H9 (cell line): ENCODE data around the gene KCNH4. TPM values are rescaled to one million over a fixed set of nuclear protein-coding genes. Genes with fewer than 3 reads are reported as not detected.

Experiments used
- DNase-seq: peaks from one replicate; pipeline ENCODE4 v3.0.0-alpha.2; 2017
- H2AFZ ChIP-seq: one replicate; pipeline ENCODE4 v1.6.1; 2013; ENCODE audit warnings: mild to moderate bottlenecking, low read length, control low read depth, moderate library complexity
- H2AK5ac ChIP-seq: 2 replicates; pipeline ENCODE4 v1.6.1; 2013; ENCODE audit warnings: low read length, control low read depth, mixed read lengths; ENCODE audit not compliant: insufficient read length
- H2BK120ac ChIP-seq: one replicate; pipeline ENCODE4 v1.6.1; 2013; ENCODE audit warnings: low read depth, mild to moderate bottlenecking, low read length, control low read depth, inconsistent platforms; ENCODE audit not compliant: poor library complexity, severe bottlenecking
- H2BK12ac ChIP-seq: 2 replicates; pipeline ENCODE4 v1.6.1; 2013; ENCODE audit warnings: low read length, control low read depth, mixed read lengths, low read depth; ENCODE audit not compliant: insufficient read length
- H2BK15ac ChIP-seq: 2 replicates; pipeline ENCODE4 v1.6.1; 2013; ENCODE audit warnings: low read depth, low read length, control low read depth
- H2BK20ac ChIP-seq: one replicate; pipeline ENCODE4 v1.6.1; 2013; ENCODE audit warnings: low read depth, mild to moderate bottlenecking, low read length, control low read depth, inconsistent platforms; ENCODE audit not compliant: poor library complexity, severe bottlenecking
- H2BK5ac ChIP-seq: 2 replicates; pipeline ENCODE4 v1.6.1; 2013; ENCODE audit warnings: low read length, control low read depth, mixed read lengths; ENCODE audit not compliant: insufficient read length
- H3K14ac ChIP-seq: 2 replicates; pipeline ENCODE4 v1.6.1; 2013; ENCODE audit warnings: low read length, control low read depth; ENCODE audit not compliant: insufficient read depth
- H3K18ac ChIP-seq: 2 replicates; pipeline ENCODE4 v1.6.1; 2013; ENCODE audit warnings: low read depth, mild to moderate bottlenecking, mixed read lengths, low read length, control low read depth; ENCODE audit not compliant: insufficient read length
- H3K23ac ChIP-seq: 2 replicates; pipeline ENCODE4 v1.6.1; 2013; ENCODE audit warnings: low read length, control low read depth, mixed read lengths, low read depth; ENCODE audit not compliant: insufficient read length
- H3K23me2 ChIP-seq: 2 replicates; pipeline ENCODE4 v1.6.1; 2013; ENCODE audit warnings: low read depth, mild to moderate bottlenecking, mixed read lengths, low read length, control low read depth; ENCODE audit not compliant: insufficient read length, poor library complexity, severe bottlenecking
- H3K27ac ChIP-seq: 2 replicates; pipeline ENCODE4 v1.5.1; 2013; ENCODE audit warnings: low read length, control low read depth, mixed read lengths, low read depth; ENCODE audit not compliant: insufficient read length
- H3K27me3 ChIP-seq: 2 replicates; pipeline ENCODE4 v1.6.1; 2013; ENCODE audit warnings: low read length, control low read depth, inconsistent platforms; ENCODE audit not compliant: insufficient read depth
- H3K4ac ChIP-seq: 2 replicates; pipeline ENCODE4 v1.6.1; 2013; ENCODE audit warnings: low read depth, mild to moderate bottlenecking, control low read depth, inconsistent platforms, low read length, moderate library complexity
- H3K4me1 ChIP-seq: 2 replicates; pipeline ENCODE4 v1.6.1; 2013; ENCODE audit warnings: low read length, control low read depth, inconsistent platforms; ENCODE audit not compliant: insufficient read depth
- H3K4me2 ChIP-seq: 2 replicates; pipeline ENCODE4 v1.6.1; 2013; ENCODE audit warnings: low read length, control low read depth, mixed read lengths; ENCODE audit not compliant: insufficient read length, insufficient read depth
- H3K56ac ChIP-seq: 2 replicates; pipeline ENCODE4 v1.6.1; 2013; ENCODE audit warnings: low read depth, mild to moderate bottlenecking, mixed read lengths, low read length, control low read depth; ENCODE audit not compliant: insufficient read length
- H3K79me1 ChIP-seq: 2 replicates; pipeline ENCODE4 v1.6.1; 2013; ENCODE audit warnings: low read depth, mild to moderate bottlenecking, moderate library complexity, low read length, control low read depth, inconsistent platforms; ENCODE audit not compliant: insufficient read depth, poor library complexity, severe bottlenecking
- H3K79me2 ChIP-seq: 2 replicates; pipeline ENCODE4 v1.6.1; 2013; ENCODE audit warnings: low read length, control low read depth, inconsistent platforms; ENCODE audit not compliant: insufficient read depth
- H3K9ac ChIP-seq: 2 replicates; pipeline ENCODE4 v1.6.1; 2013; ENCODE audit warnings: low read length, control low read depth, mixed read lengths; ENCODE audit not compliant: insufficient read length; ENCODE audit errors: extremely low read depth
- H3K9me3 ChIP-seq: one replicate; pipeline ENCODE4 v1.6.1; 2013; ENCODE audit warnings: low read depth, low read length, inconsistent platforms; ENCODE audit not compliant: control insufficient read depth
- H3T11ph ChIP-seq: one replicate; pipeline ENCODE4 v1.6.1; 2013; ENCODE audit warnings: mild to moderate bottlenecking, low read length, control low read depth, inconsistent platforms
- H4K20me1 ChIP-seq: one replicate; pipeline ENCODE4 v1.6.1; 2013; ENCODE audit not compliant: control insufficient read depth, insufficient read length, insufficient read depth
- H4K5ac ChIP-seq: 2 replicates; pipeline ENCODE4 v1.6.1; 2013; ENCODE audit warnings: low read depth, mild to moderate bottlenecking, mixed read lengths, low read length, control low read depth; ENCODE audit not compliant: insufficient read length
- H4K8ac ChIP-seq: replicated peaks from 2 replicates; pipeline ENCODE4 v1.6.1; 2013; ENCODE audit warnings: low read length, control low read depth, mixed read lengths, low read depth; ENCODE audit not compliant: insufficient read length
- H4K91ac ChIP-seq: 2 replicates; pipeline ENCODE4 v1.6.1; 2013; ENCODE audit warnings: low read depth, mild to moderate bottlenecking, moderate library complexity, mixed read lengths, low read length, control low read depth; ENCODE audit not compliant: insufficient read length
- H3K27ac Mint-ChIP-seq, 3 experiments: 2 replicates in 2 of 3; 3 replicates in 1 of 3; pipeline ENCODE4 v1.8.0; 2020 to 2021; ENCODE audit warnings: mixed read lengths in 3 of 3, mild to moderate bottlenecking in 1 of 3, moderate library complexity in 1 of 3
- H3K27me3 Mint-ChIP-seq: 2 replicates; pipeline ENCODE4 v1.8.0; 2021; ENCODE audit warnings: low read depth, mild to moderate bottlenecking, moderate library complexity, mixed read lengths
- H3K36me3 Mint-ChIP-seq, 3 experiments: 2 replicates in 2 of 3; 3 replicates in 1 of 3; pipeline ENCODE4 v1.8.0; 2020 to 2021; ENCODE audit warnings: low read depth in 3 of 3, mixed read lengths in 3 of 3; ENCODE audit not compliant: insufficient read depth in 1 of 3
- H3K4me1 Mint-ChIP-seq, 2 experiments: 2 replicates each; pipeline ENCODE4 v1.8.0; 2020; ENCODE audit warnings: mixed read lengths in 2 of 2
- H3K4me3 Mint-ChIP-seq, 2 experiments: 2 replicates in 1 of 2; 3 replicates in 1 of 2; pipeline ENCODE4 v1.8.0; 2020 to 2021; ENCODE audit warnings: mild to moderate bottlenecking in 2 of 2, mixed read lengths in 2 of 2, moderate library complexity in 1 of 2
- H3K9me3 Mint-ChIP-seq, 2 experiments: 2 replicates in 1 of 2; 3 replicates in 1 of 2; pipeline ENCODE4 v1.8.0; 2020; ENCODE audit warnings: mild to moderate bottlenecking in 2 of 2, mixed read lengths in 2 of 2, moderate library complexity in 1 of 2
- CTCF ChIP-seq: fragments of 200-600 bp; sonication (generic); conservative IDR thresholded peaks from 3 replicates; pipeline ENCODE4 v1.8.0; 2021; ENCODE audit warnings: antibody characterized with exemption, mild to moderate bottlenecking
- WGBS: extraction: QIAGEN DNeasy Blood & Tissue Kit; methylation state at CpG from one replicate; pipeline ENCODE4 v1.1.7; 2013; ENCODE audit warnings: missing lambda C conversion rate, low lambda C conversion rate, mixed read lengths; ENCODE audit not compliant: insufficient read length; ENCODE audit errors: extremely low coverage; 5-methylcytosine and 5-hydroxymethylcytosine counted together
- total RNA-seq: library from RNA; stranded (reverse); gene quantifications from 2 replicates; pipeline ENCODE4 v1.2.1, GENCODE V29; 2021

Gene KCNH4
- total RNA-seq, 1 experiment from 2014 or later = not detected

- Mint-ChIP-seq H3K27me3 (peaks cover 5% of the 10 kb centered on the region; the same call in 1 of the 2 replicates), H3K4me1 (peaks cover 2 to 4% of the 10 kb centered on the region in 2 experiments; a peak in 3 of 4 replicates), H3K9me3 (no peaks in the 10 kb centered on the region), H3K36me3 (no peaks in the 10 kb centered on the region), H3K27ac (no peak overlapping the region), H3K4me3 (no peak overlapping the region)
- H3K27ac ChIP-seq = no peak overlapping the region
- no peaks in the 10 kb centered on the region for H3K27me3 ChIP-seq
- no peaks in the 10 kb centered on the region for H3K79me1 ChIP-seq
- no peaks in the 10 kb centered on the region for H3K23me2 ChIP-seq
- no peak overlapping the region for H2AFZ ChIP-seq
- whole genome bisulfite sequencing = no CpG with 5 or more reads among the region's 19 CpGs
- H4K8ac ChIP-seq = no peak overlapping the region
- no peak overlapping the region for H2AK5ac ChIP-seq
- H4K5ac ChIP-seq = no peak overlapping the region
- no peak overlapping the region for H2BK15ac ChIP-seq
- no peak overlapping the region for H3K14ac ChIP-seq
- no peak overlapping the region for H2BK120ac ChIP-seq
- no peak for DNase-seq
- no peak overlapping the region for H3K23ac ChIP-seq
- no peak overlapping the region for H2BK12ac ChIP-seq
- H3K18ac ChIP-seq = no peak overlapping the region
- H4K91ac ChIP-seq = no peak overlapping the region
- H3K4ac ChIP-seq = no peak overlapping the region
- no peaks in the 10 kb centered on the region for H3K9me3 ChIP-seq
- H3K9ac ChIP-seq = no peak overlapping the region
- H3K79me2 ChIP-seq = no peaks in the 10 kb centered on the region
- no peak overlapping the region for H2BK5ac ChIP-seq
- no peaks in the 10 kb centered on the region for H4K20me1 ChIP-seq
- no peak overlapping the region for H2BK20ac ChIP-seq
- H3K56ac ChIP-seq = no peak overlapping the region
- H3K4me1 ChIP-seq = no peaks in the 10 kb centered on the region
- H3K4me2 ChIP-seq = no peak overlapping the region
- no peak overlapping the region for H3T11ph ChIP-seq
- TF ChIP-seq CTCF = no peak
Measured at GRCh38 chr17:42166196-42166763, 14.7 kb downstream of the KCNH4 start.
